ENCODE measurements around the gene NOB1. TPM values are rescaled to one million over a fixed set of nuclear protein-coding genes. Genes with fewer than 3 reads are reported as not detected.
A peak's percentile ranks its signal among the peaks of the same experiment; 100 is the strongest.

NOB1 gene
- total and polyA plus RNA-seq, 2 of the 4 experiments (the other 2 are of a cell fraction) = 47.0 to 58.1 TPM

DNA sequence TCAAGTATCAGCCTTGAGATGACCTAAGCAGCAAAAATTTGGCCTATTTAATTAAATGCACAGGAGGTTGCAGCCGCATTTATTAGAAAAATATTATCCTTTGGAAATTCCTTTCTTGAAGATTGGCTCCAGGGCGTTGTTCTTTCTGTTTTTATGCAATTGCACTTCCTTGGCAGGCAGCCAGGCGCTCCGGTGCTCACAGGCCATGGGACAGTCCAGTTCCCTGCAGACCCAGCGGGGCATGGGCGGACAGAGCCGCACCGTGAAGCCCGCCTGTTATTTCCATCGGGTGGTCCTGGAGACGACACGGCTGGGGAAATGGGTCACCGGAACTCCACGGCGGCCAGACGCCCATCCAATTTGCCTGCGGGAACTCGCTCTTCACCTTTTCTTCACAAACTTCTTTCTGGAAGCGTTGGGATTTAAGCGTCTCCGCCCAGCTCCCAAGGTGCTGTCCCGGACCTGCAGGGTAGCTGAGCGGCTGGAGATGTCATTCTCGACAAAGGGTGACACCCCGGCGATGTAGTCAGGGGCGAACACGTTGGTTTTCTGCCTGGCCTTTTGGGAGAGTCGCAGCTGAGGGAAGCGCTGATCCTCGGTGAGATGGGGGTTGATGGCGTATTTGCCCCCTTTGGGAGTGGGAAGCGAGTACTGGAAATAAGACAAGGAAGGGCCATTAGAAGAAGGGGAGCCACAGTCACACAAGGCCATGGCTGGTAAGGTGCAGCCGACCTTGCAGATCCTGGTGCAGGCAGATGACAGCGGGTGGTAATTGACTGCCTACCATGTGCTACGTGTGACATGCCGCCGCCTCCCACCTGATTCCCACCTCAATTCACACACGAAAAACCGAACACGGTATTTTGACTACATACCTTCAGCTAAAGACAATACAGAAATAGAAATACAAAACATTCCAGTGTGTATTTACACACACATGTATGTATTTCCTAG is 12.5 kb downstream of the NOB1 start:
- Histone ChIP-seq H3K56ac (ENCODE audit: extremely low read depth, insufficient read depth, low read length) (no peak overlapping the region), H2BK120ac (ENCODE audit: low read depth, low read length) (no peak overlapping the region), H3K36me3 (ENCODE audit: control insufficient read depth, insufficient read depth, low read length) (peaks cover 54% of the 10 kb centered on the region), H2AK9ac (replicated peaks; ENCODE audit: low read depth, low read length, poor library complexity) (peak overlapping the region; percentile 15), H2BK5ac (ENCODE audit: low read depth, low read length, poor library complexity, severe bottlenecking) (no peak overlapping the region), H4K91ac (ENCODE audit: insufficient read depth, low read depth, low read length) (no peak overlapping the region), H3K14ac (replicated peaks; ENCODE audit: low read depth, low read length) (no peak overlapping the region), H2AK5ac (ENCODE audit: low read depth, low read length) (no peak overlapping the region), H3K4ac (ENCODE audit: low read depth, low read length) (no peak overlapping the region), H3K4me1 (ENCODE audit: control insufficient read depth, insufficient read depth, low read length) (peaks cover 2% of the 10 kb centered on the region; the same call in 1 of the 2 replicates), H3K18ac (ENCODE audit: low read depth, low read length) (no peak overlapping the region), H4K20me1 (ENCODE audit: insufficient read depth, low read length) (peaks cover 6% of the 10 kb centered on the region; the same call in 1 of the 2 replicates), H3K9me3 (ENCODE audit: control insufficient read depth, insufficient read depth, low read length) (no peaks in the 10 kb centered on the region), H4K8ac (ENCODE audit: low read depth in 2 of 2, low read length in 2 of 2) (no peak overlapping the region), H3K23ac (ENCODE audit: low read depth, low read length) (no peak overlapping the region), H2AFZ (replicated peaks; ENCODE audit: low read length, poor library complexity) (no peak overlapping the region), H3K9ac (ENCODE audit: low read depth, low read length) (no peak overlapping the region), H3K9me1 (ENCODE audit: insufficient read depth, low read length) (peaks cover 11% of the 10 kb centered on the region; the same call in 1 of the 2 replicates), H3K4me3 (ENCODE audit: insufficient read depth, low read depth, low read length) (no peak overlapping the region), H3K79me1 (ENCODE audit: low read depth in 1 of 2, low read length in 2 of 2) (peaks cover 24 to 44% of the 10 kb centered on the region in 2 experiments), H3K27ac (ENCODE audit: insufficient read depth, low read length) (no peak overlapping the region), H2BK20ac (ENCODE audit: low read depth, low read length) (no peak overlapping the region), H3K4me2 (ENCODE audit: low read depth, low read length) (no peak overlapping the region), H4K5ac (ENCODE audit: low read depth, low read length) (no peak overlapping the region), H2BK15ac (ENCODE audit: low read depth, low read length) (no peak overlapping the region), H3K27me3 (ENCODE audit: control insufficient read depth, insufficient read depth, low read length) (no peaks in the 10 kb centered on the region)
- no peak for TF ChIP-seq SMC3 (IDR thresholded peaks at IDR 0.05; ENCODE audit: low read depth, low read length)
- TF ChIP-seq NFE2L2 (IDR thresholded peaks at IDR 0.05; ENCODE audit: low read depth, low read length) = no peak
- TF ChIP-seq CEBPB (IDR thresholded peaks at IDR 0.05; ENCODE audit: low read depth, low read length) = no peak
- TF ChIP-seq, protein P1, sequence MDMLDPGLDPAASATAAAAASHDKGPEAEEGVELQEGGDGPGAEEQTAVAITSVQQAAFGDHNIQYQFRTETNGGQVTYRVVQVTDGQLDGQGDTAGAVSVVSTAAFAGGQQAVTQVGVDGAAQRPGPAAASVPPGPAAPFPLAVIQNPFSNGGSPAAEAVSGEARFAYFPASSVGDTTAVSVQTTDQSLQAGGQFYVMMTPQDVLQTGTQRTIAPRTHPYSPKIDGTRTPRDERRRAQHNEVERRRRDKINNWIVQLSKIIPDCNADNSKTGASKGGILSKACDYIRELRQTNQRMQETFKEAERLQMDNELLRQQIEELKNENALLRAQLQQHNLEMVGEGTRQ (IDR thresholded peaks at IDR 0.05; ENCODE audit: low read depth, low read length) = no peak
- no peak for TF ChIP-seq MAFK (IDR thresholded peaks at IDR 0.05; ENCODE audit: low read depth, low read length)
- TF ChIP-seq FOS (IDR thresholded peaks at IDR 0.05; ENCODE audit: low read depth, low read length) = no peak
- TF ChIP-seq MXI1 (IDR thresholded peaks at IDR 0.05; ENCODE audit: borderline replicate concordance, low read depth, low read length) = no peak
- TF ChIP-seq ELK1 (IDR thresholded peaks at IDR 0.05; ENCODE audit: borderline replicate concordance, low read depth, low read length) = no peak
- no peak for TF ChIP-seq RFX5 (IDR thresholded peaks at IDR 0.05; ENCODE audit: low read depth, low read length)
- TF ChIP-seq BHLHE40 (IDR thresholded peaks at IDR 0.05; ENCODE audit: low read depth, low read length) = no peak
- no peak for TF ChIP-seq CTCF (conservative IDR thresholded peaks at IDR 0.05; ENCODE audit: low read depth, low read length)
- no peak for TF ChIP-seq CHD1 (IDR thresholded peaks at IDR 0.05; ENCODE audit: low read depth, low read length)
- no peak for TF ChIP-seq POLR2A (IDR thresholded peaks at IDR 0.05; ENCODE audit: low read depth, low read length)
- no peak for TF ChIP-seq RCOR1 (IDR thresholded peaks at IDR 0.05; ENCODE audit: insufficient replicate concordance, low read length)
- TF ChIP-seq RAD21 (IDR thresholded peaks at IDR 0.05; ENCODE audit: low read length) = no peak
- no TSS peak for BruUV-seq (replicated peaks)
- 81% methylated on average over 15 of the region's 41 CpGs; no CpG with 5 or more reads in 1 of the 2 experiments for WGBS, 2 experiments (ENCODE audit: extremely low coverage in 2 of 2, insufficient read length in 1 of 2)
- dilution Hi-C loops (cut with HindIII; ENCODE audit: low sequenced_read_pairs, unreplicated experiment) = no loop called here
- POLR2A ChIA-PET (ENCODE audit: unreplicated experiment) = no interaction called here
- DNase-seq (peak; percentile 16), ATAC-seq (ENCODE audit: low read depth) (no peak; the same call in 1 of the 2 replicates)
- intact Hi-C loops (cut with micrococcal nuclease) = no loop called here
- in situ Hi-C loops (cut with MboI; ENCODE audit: low sequenced_read_pairs) = no loop called here
- CTCF ChIA-PET = no interaction called here

Measured in IMR-90 (cell line).